H9 (cell line): Measurements from ENCODE around the gene CENPM. TPM values are rescaled to one million over a fixed set of nuclear protein-coding genes. Genes with fewer than 3 reads are reported as not detected.

Source experiments
- DNase-seq: peaks from one replicate; pipeline ENCODE4 v3.0.0-alpha.2; 2017
- H2AFZ ChIP-seq: one replicate; pipeline ENCODE4 v1.6.1; 2013; ENCODE audit warnings: mild to moderate bottlenecking, low read length, control low read depth, moderate library complexity
- H2AK5ac ChIP-seq: 2 replicates; pipeline ENCODE4 v1.6.1; 2013; ENCODE audit warnings: low read length, control low read depth, mixed read lengths; ENCODE audit not compliant: insufficient read length
- H2BK120ac ChIP-seq: one replicate; pipeline ENCODE4 v1.6.1; 2013; ENCODE audit warnings: low read depth, mild to moderate bottlenecking, low read length, control low read depth, inconsistent platforms; ENCODE audit not compliant: poor library complexity, severe bottlenecking
- H2BK12ac ChIP-seq: 2 replicates; pipeline ENCODE4 v1.6.1; 2013; ENCODE audit warnings: low read length, control low read depth, mixed read lengths, low read depth; ENCODE audit not compliant: insufficient read length
- H2BK15ac ChIP-seq: 2 replicates; pipeline ENCODE4 v1.6.1; 2013; ENCODE audit warnings: low read depth, low read length, control low read depth
- H2BK20ac ChIP-seq: one replicate; pipeline ENCODE4 v1.6.1; 2013; ENCODE audit warnings: low read depth, mild to moderate bottlenecking, low read length, control low read depth, inconsistent platforms; ENCODE audit not compliant: poor library complexity, severe bottlenecking
- H2BK5ac ChIP-seq: 2 replicates; pipeline ENCODE4 v1.6.1; 2013; ENCODE audit warnings: low read length, control low read depth, mixed read lengths; ENCODE audit not compliant: insufficient read length
- H3K14ac ChIP-seq: 2 replicates; pipeline ENCODE4 v1.6.1; 2013; ENCODE audit warnings: low read length, control low read depth; ENCODE audit not compliant: insufficient read depth
- H3K18ac ChIP-seq: 2 replicates; pipeline ENCODE4 v1.6.1; 2013; ENCODE audit warnings: low read depth, mild to moderate bottlenecking, mixed read lengths, low read length, control low read depth; ENCODE audit not compliant: insufficient read length
- H3K23ac ChIP-seq: 2 replicates; pipeline ENCODE4 v1.6.1; 2013; ENCODE audit warnings: low read length, control low read depth, mixed read lengths, low read depth; ENCODE audit not compliant: insufficient read length
- H3K23me2 ChIP-seq: 2 replicates; pipeline ENCODE4 v1.6.1; 2013; ENCODE audit warnings: low read depth, mild to moderate bottlenecking, mixed read lengths, low read length, control low read depth; ENCODE audit not compliant: insufficient read length, poor library complexity, severe bottlenecking
- H3K27ac ChIP-seq: 2 replicates; pipeline ENCODE4 v1.5.1; 2013; ENCODE audit warnings: low read length, control low read depth, mixed read lengths, low read depth; ENCODE audit not compliant: insufficient read length
- H3K27me3 ChIP-seq: 2 replicates; pipeline ENCODE4 v1.6.1; 2013; ENCODE audit warnings: low read length, control low read depth, inconsistent platforms; ENCODE audit not compliant: insufficient read depth
- H3K4ac ChIP-seq: 2 replicates; pipeline ENCODE4 v1.6.1; 2013; ENCODE audit warnings: low read depth, mild to moderate bottlenecking, control low read depth, inconsistent platforms, low read length, moderate library complexity
- H3K4me1 ChIP-seq: 2 replicates; pipeline ENCODE4 v1.6.1; 2013; ENCODE audit warnings: low read length, control low read depth, inconsistent platforms; ENCODE audit not compliant: insufficient read depth
- H3K4me2 ChIP-seq: 2 replicates; pipeline ENCODE4 v1.6.1; 2013; ENCODE audit warnings: low read length, control low read depth, mixed read lengths; ENCODE audit not compliant: insufficient read length, insufficient read depth
- H3K56ac ChIP-seq: 2 replicates; pipeline ENCODE4 v1.6.1; 2013; ENCODE audit warnings: low read depth, mild to moderate bottlenecking, mixed read lengths, low read length, control low read depth; ENCODE audit not compliant: insufficient read length
- H3K79me1 ChIP-seq: 2 replicates; pipeline ENCODE4 v1.6.1; 2013; ENCODE audit warnings: low read depth, mild to moderate bottlenecking, moderate library complexity, low read length, control low read depth, inconsistent platforms; ENCODE audit not compliant: insufficient read depth, poor library complexity, severe bottlenecking
- H3K79me2 ChIP-seq: 2 replicates; pipeline ENCODE4 v1.6.1; 2013; ENCODE audit warnings: low read length, control low read depth, inconsistent platforms; ENCODE audit not compliant: insufficient read depth
- H3K9ac ChIP-seq: 2 replicates; pipeline ENCODE4 v1.6.1; 2013; ENCODE audit warnings: low read length, control low read depth, mixed read lengths; ENCODE audit not compliant: insufficient read length; ENCODE audit errors: extremely low read depth
- H3K9me3 ChIP-seq: one replicate; pipeline ENCODE4 v1.6.1; 2013; ENCODE audit warnings: low read depth, low read length, inconsistent platforms; ENCODE audit not compliant: control insufficient read depth
- H3T11ph ChIP-seq: one replicate; pipeline ENCODE4 v1.6.1; 2013; ENCODE audit warnings: mild to moderate bottlenecking, low read length, control low read depth, inconsistent platforms
- H4K20me1 ChIP-seq: one replicate; pipeline ENCODE4 v1.6.1; 2013; ENCODE audit not compliant: control insufficient read depth, insufficient read length, insufficient read depth
- H4K5ac ChIP-seq: 2 replicates; pipeline ENCODE4 v1.6.1; 2013; ENCODE audit warnings: low read depth, mild to moderate bottlenecking, mixed read lengths, low read length, control low read depth; ENCODE audit not compliant: insufficient read length
- H4K8ac ChIP-seq: replicated peaks from 2 replicates; pipeline ENCODE4 v1.6.1; 2013; ENCODE audit warnings: low read length, control low read depth, mixed read lengths, low read depth; ENCODE audit not compliant: insufficient read length
- H4K91ac ChIP-seq: 2 replicates; pipeline ENCODE4 v1.6.1; 2013; ENCODE audit warnings: low read depth, mild to moderate bottlenecking, moderate library complexity, mixed read lengths, low read length, control low read depth; ENCODE audit not compliant: insufficient read length
- H3K27ac Mint-ChIP-seq, 3 experiments: 2 replicates in 2 of 3; 3 replicates in 1 of 3; pipeline ENCODE4 v1.8.0; 2020 to 2021; ENCODE audit warnings: mixed read lengths in 3 of 3, mild to moderate bottlenecking in 1 of 3, moderate library complexity in 1 of 3
- H3K27me3 Mint-ChIP-seq: 2 replicates; pipeline ENCODE4 v1.8.0; 2021; ENCODE audit warnings: low read depth, mild to moderate bottlenecking, moderate library complexity, mixed read lengths
- H3K36me3 Mint-ChIP-seq, 3 experiments: 2 replicates in 2 of 3; 3 replicates in 1 of 3; pipeline ENCODE4 v1.8.0; 2020 to 2021; ENCODE audit warnings: low read depth in 3 of 3, mixed read lengths in 3 of 3; ENCODE audit not compliant: insufficient read depth in 1 of 3
- H3K4me1 Mint-ChIP-seq, 2 experiments: 2 replicates each; pipeline ENCODE4 v1.8.0; 2020; ENCODE audit warnings: mixed read lengths in 2 of 2
- H3K4me3 Mint-ChIP-seq, 2 experiments: 2 replicates in 1 of 2; 3 replicates in 1 of 2; pipeline ENCODE4 v1.8.0; 2020 to 2021; ENCODE audit warnings: mild to moderate bottlenecking in 2 of 2, mixed read lengths in 2 of 2, moderate library complexity in 1 of 2
- H3K9me3 Mint-ChIP-seq, 2 experiments: 2 replicates in 1 of 2; 3 replicates in 1 of 2; pipeline ENCODE4 v1.8.0; 2020; ENCODE audit warnings: mild to moderate bottlenecking in 2 of 2, mixed read lengths in 2 of 2, moderate library complexity in 1 of 2
- CTCF ChIP-seq: fragments of 200-600 bp; sonication (generic); conservative IDR thresholded peaks from 3 replicates; pipeline ENCODE4 v1.8.0; 2021; ENCODE audit warnings: antibody characterized with exemption, mild to moderate bottlenecking
- WGBS: extraction: QIAGEN DNeasy Blood & Tissue Kit; methylation state at CpG from one replicate; pipeline ENCODE4 v1.1.7; 2013; ENCODE audit warnings: missing lambda C conversion rate, low lambda C conversion rate, mixed read lengths; ENCODE audit not compliant: insufficient read length; ENCODE audit errors: extremely low coverage; 5-methylcytosine and 5-hydroxymethylcytosine counted together
- total RNA-seq: library from RNA; stranded (reverse); gene quantifications from 2 replicates; pipeline ENCODE4 v1.2.1, GENCODE V29; 2021

CENPM gene
- total RNA-seq, 1 experiment from 2014 or later: 36.5 TPM

GRCh38 chr22:41968601-41969000 lies 21.6 kb upstream of the CENPM start:
- Histone ChIP-seq H3K9me3 (no peaks in the 10 kb centered on the region), H3K23me2 (no peaks in the 10 kb centered on the region), H3K4me1 (peaks cover 2% of the 10 kb centered on the region; the same call in 1 of the 2 replicates), H3K56ac (no peak overlapping the region), H2AFZ (no peak overlapping the region), H3K4ac (no peak overlapping the region), H4K20me1 (no peaks in the 10 kb centered on the region), H3K9ac (no peak overlapping the region), H3T11ph (no peak overlapping the region), H3K18ac (no peak overlapping the region), H4K8ac (no peak overlapping the region), H3K23ac (no peak overlapping the region), H3K27me3 (no peaks in the 10 kb centered on the region; the same call in 1 of the 2 replicates), H2BK12ac (no peak overlapping the region), H2BK15ac (no peak overlapping the region), H3K4me2 (no peak overlapping the region), H3K14ac (no peak overlapping the region), H3K79me1 (no peaks in the 10 kb centered on the region), H4K5ac (no peak overlapping the region), H3K27ac (no peak overlapping the region), H4K91ac (no peak overlapping the region), H2BK120ac (no peak overlapping the region), H3K79me2 (no peaks in the 10 kb centered on the region), H2BK5ac (no peak overlapping the region), H2BK20ac (no peak overlapping the region), H2AK5ac (no peak overlapping the region)
- TF ChIP-seq CTCF: no peak
- Mint-ChIP-seq H3K4me3 (no peak overlapping the region), H3K27me3 (peaks cover 43% of the 10 kb centered on the region), H3K36me3 (peaks cover 2 to 3% (median 3%) of the 10 kb centered on the region in 3 experiments; a peak in 2 of 7 replicates), H3K4me1 (peaks cover 29 to 36% of the 10 kb centered on the region in 2 experiments), H3K9me3 (peaks cover 4 to 5% of the 10 kb centered on the region in 2 experiments; a peak in 4 of 5 replicates), H3K27ac (no peak overlapping the region)
- no CpG with 5 or more reads among the region's 9 CpGs for WGBS
- DNase-seq: no peak
